NCI-H524 treated with DMSO at 0.1 percent for 48 hours (cell line): ENCODE measurements around the gene SIGLEC1.

Experiments used
- DNase-seq: peaks from one replicate; lab custom pipeline; 2025; lab: John Stamatoyannopoulos, UW

Gene SIGLEC1

DNA sequence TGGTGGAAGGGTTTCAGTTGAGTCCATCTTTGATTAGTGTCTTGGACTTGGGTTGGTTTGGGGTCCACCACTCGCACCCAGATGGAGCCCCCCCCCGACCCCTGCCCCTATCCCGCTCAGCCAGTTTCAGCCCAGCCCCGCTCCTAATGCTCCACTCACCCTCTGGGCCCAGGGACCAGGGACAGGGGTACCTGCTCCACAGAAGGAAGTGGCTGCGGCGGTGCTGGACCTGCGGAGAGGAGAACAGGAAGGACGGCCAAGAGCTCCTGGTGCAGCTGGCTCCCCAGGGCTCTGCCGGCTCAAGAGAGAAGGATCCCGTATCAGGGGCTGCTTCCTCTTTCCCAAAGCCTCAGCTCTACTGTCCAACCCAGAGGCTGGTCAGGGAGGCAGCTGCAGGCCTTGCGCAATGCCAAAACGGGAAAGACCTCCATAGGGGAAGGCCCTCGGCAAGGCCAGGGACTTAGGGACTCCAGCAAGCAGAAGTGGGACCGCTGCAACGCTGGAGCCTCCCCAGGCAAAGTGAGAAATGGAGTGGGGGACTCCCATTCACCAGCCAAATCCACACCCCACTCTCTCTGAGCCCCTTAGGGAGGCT, at the start of gene SIGLEC1:
SIGLEC1 (minus strand) TSS at position 322 of the 595 bp plus-strand sequence. CDS start 5,472 bp downstream, outside the sequence.
- no peak for DNase-seq

DNA sequence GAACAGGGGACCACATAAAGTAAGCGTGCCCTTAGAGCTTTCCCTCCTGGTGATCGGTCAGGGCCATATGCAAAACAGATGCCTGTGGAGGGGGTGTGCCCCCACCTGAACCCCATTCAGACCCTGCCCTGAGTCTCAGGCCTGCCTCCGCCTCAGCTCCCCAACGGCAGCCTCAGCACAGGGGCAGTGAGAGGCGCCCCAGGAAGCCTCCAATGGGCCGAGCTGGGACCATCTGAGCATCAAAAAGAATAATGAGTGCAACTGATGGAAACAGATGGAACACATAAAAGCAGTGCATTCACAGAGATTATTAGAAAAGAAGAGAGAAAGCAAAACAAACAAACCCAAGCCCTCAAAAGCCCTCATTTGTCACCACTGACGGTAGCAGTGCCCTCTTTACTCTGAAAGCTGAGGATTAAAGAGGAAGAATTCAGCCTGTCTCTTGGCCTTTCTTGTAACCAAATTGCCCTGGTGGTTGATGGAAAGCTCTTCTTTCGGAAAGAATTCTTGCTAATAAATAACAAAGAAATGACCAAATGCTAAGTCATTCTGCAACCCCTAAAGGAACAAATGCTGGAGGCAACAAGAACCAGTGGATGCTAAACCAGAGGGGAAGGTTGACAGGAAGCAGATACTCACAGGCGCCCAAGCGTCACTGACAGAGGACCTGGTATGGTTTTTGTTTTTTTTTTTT, 48.4 kb upstream of the SIGLEC1 start:
- DNase-seq, result no peak

DNA sequence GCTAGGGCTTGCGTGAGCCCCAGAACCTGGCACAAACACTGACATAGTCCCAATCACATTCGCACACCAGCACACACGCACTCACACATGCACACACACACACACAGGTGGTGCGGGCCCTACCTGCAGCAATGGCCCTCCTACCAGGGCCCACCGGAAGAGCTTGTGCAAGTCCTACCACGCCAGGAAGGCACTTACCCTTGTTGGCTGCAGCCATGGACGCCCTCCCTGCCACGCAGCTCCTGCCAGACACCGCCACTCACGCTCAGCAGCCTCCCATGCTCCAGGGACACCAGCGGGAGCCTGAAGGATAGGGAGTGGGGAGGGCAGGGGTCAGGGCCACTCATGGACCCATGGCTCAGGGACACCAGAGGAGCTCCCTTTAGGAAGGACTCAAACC, 47.5 kb upstream of the SIGLEC1 start:
- no peak for DNase-seq

DNA sequence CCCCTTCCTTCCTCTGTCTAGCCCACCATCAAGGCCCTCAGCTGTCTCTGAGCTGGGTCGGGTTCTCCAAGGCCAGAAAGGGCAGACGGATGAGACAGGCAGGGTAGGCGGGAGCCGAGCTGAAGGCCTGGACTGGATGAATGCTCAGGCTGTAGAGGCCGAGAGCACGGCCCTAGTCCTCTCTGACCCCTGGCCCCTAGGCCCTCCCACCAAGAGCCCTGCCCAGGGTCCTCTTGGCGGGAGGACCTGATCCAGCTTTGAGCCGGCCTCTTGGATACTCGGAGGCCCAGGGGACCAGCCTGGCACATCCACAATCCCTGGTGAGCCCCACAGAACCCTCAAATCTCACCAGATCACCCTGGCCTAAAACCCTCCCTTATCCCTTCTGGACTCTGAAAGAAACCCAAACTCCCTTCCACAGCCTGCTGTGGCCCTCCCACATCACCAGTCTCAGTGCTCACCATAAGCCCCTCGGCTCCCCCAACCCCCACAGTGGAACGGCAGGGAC, 47.0 kb upstream of the SIGLEC1 start:
- DNase-seq, result no peak

DNA sequence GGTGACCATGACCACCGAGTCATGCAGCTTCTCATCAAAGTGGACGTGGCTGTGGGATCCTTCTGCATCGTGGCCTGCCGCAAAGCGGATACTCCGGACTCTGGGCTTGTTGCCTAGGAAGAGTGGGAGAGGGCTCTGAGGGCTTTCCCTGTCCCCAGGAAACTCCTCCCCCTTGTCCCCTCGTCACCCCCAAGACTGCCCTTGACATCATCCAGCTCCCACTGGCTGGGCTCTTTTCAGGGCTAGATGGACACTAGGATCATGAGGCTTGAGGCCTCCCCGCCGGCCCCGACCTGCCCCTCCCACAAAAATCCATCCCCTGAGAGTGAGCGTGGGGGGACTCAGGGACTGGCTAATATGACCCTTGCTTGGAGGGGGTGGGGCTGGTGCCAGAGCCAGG, 46.2 kb upstream of the SIGLEC1 start:
- DNase-seq, result no peak

DNA sequence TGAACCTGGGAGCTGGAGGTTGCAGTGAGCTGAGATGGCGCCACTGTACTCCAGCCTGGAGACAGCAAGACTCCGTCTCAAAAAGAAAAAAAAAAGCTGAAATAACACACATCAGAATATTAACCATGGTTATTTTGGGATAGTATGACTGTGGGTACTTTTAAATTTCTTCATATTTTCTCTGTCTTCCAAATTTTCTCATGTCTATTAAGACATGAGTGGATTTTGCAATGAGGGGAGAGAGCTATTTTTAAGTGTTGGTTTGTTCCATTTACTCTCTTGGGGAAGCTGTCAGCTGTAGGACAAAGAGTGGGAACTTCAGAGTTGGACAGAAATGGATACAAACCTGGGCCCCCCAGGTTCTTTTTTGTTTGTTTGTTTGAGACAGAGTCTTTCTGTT, 44.9 kb upstream of the SIGLEC1 start:
- no peak for DNase-seq

DNA sequence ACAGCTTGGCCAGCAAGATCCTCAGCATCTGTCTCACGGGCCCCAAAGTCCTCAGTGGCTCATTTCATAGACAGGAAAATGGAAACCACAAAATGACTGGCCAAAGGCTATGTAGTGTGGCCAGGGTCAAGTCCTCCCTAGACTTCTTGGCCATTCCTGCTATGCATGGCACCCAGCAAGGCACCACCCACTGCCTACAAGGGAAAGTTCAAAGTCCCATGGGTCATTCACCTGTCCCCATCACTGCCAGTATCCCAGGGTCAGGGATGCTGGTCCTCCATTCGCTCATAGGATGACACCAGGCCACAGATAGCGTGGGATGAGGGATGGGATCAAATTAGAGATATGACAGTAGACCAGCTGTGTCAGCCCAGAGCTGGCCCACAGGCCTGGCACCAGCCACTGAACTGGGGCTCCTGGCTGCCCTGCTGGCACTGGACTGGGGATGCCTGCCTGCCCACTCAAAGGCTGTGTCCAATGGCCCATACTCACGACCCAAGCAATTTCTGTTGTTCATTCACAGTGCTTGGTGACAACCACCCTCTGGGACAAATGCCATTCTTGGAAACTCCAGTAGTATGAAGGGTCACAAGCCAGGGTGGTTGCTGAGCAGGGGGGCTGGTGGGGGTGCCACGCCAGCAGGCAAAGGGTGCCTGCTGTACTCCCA, 43.5 kb upstream of the SIGLEC1 start:
- DNase-seq, result no peak

DNA sequence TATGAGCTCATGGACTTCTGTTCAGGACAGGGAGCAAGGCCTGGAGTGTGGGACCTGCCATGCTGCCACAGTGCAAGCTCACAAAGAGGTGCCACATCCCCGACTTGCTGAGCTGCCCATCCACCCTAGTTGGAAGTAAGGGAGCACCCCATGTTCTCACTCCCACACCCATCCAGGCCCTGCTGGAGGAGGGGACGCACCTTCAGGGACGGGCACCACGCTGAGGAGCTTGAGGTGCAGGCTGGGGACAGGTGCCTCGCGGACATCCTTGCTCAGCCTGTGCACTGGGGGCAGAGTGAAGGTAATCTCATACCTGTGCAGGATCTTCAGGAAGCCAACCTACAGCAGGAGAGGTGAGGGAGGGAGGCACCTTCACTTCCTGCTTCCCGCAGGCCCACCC, 42.9 kb upstream of the SIGLEC1 start:
- no peak for DNase-seq

DNA sequence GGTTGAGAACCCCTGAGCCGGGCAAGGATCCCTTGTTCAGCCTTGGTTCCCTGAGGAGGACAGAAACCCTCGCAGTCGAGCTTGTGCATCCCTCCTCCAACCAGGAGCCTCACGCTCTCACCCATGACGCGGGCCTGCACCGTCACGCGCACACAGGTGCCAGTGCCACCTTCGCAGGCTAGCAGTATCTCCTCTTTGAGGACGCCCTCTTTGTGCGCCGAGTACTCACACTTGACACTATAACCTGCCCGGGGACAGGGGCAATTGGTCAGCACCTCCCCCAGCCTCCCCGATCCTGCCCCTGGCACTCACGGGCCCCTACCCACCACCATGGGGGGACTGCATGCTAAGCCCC, 41.9 kb upstream of the SIGLEC1 start:
- no peak for DNase-seq

DNA sequence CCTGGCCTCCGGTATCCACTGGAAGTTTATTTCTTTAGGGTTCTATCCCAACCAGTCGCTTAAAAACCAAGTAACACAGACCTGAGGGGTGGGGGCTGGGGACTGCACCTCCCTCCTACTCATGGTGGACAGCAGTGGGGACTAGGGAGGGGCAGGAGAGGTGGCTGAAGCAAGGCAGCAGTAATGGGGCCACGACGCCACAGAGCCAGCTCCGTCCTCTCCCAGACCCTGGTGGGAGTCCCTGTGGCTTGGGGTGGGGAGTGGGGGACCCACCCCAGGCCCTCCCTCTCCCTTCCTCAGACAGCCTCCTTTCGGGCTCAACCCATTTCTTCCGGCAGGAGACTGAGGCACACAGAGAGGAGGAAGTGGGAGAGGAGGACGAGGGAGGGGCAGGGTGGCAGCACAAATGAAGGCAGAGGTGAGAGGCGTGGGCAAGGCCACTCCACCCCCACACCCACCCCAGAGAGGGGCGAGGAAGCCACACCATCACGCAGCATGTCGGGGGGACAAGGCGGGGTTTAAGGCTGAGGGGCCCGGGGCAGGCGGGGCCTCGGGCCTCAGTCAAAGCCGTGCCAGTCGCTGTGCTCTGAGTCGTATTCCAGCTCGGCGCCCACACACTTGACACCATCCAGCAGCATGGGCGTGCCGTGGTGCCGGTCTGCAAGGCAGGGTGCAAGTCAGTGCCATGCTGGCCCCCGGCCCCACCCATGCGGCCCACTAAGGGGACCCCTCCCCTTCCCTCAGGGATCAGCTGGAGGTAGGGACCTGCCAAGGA, 41.3 kb upstream of the SIGLEC1 start:
- no peak for DNase-seq

DNA sequence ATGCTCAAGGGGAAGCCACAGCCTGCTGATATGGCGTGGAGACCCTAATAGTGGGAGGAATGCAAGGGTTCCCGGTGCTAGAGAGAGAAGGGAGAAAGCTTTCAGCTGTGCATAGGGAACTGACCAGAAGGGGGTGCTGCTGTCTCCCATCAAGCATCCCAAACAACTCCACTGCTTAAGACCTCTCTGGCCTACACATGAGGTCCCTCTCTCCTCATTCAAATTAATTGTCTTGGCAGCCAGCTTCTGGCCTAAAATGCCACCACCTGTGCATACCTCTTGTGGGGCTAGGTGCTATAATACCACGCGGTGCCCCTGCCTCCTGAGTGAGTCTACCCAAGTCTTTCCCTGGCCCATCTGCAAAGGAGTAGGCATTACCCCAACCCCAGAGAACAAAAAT, 40.7 kb upstream of the SIGLEC1 start:
- DNase-seq, result no peak

DNA sequence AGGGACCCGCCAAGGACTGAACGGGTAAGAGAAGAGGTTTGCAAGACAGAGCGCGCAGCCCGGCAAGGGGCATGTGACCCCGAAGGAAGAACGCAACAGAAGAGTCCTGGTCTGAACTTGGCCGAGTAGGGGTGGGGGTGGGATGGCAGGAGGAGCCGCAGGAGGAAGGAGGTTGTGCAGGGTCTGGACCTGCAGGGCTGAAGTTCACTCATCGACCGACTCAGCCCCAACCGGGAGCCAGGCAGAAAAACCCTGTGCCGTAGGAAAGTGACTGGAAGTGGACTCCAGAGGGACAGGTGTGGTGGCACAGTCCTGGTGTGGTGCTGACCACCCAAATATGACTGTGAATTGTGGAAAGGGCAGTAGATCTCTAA, 40.0 kb upstream of the SIGLEC1 start:
- no peak for DNase-seq

DNA sequence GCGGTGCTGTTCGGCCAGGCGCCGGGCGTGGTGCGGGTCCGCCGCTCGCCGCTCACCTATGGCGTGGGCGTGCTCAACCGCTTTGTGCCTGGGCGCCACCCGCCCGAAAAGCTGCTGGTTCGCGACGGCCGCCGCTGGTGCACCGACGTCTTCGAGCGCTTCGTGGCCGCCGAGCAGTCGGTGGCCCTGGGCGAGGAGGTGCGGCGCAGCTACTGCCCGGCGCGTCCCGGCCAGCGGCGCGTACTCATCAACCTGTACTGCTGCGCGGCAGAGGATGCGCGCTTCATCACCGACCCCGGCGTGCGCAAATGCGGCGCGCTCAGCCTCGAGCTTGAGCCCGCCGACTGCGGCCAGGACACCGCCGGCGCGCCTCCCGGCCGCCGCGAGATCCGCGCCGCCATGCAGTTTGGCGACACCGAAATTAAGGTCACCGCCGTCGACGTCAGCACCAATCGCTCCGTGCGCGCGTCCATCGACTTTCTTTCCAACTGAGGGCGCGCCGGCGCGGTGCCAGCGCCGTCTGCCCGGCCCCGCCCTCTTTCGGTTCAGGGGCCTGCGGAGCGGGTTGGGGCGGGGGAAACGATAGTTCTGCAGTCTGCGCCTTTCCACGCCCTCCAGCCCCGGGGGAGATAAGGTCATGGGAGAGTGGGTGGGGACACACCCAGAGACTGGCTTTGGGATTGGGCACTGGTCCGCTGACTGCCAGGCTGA, 39.4 kb upstream of the SIGLEC1 start:
- no peak for DNase-seq

DNA sequence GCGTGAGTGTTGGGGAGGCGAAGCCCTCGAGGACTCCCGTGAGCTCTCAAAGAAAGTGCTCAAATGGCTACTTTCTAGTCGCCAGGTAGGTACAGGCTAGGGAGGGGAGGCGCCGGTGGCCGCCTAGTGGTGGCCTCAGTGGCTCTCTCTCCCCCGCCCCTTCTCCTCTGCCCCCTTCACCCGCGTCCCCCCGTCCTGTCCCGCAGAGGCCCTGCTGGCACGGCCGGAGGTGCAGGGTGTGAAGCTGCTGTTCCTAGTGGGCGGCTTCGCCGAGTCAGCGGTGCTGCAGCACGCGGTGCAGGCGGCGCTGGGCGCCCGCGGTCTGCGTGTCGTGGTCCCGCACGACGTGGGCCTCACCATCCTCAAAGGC, 38.9 kb upstream of the SIGLEC1 start:
- no peak for DNase-seq

DNA sequence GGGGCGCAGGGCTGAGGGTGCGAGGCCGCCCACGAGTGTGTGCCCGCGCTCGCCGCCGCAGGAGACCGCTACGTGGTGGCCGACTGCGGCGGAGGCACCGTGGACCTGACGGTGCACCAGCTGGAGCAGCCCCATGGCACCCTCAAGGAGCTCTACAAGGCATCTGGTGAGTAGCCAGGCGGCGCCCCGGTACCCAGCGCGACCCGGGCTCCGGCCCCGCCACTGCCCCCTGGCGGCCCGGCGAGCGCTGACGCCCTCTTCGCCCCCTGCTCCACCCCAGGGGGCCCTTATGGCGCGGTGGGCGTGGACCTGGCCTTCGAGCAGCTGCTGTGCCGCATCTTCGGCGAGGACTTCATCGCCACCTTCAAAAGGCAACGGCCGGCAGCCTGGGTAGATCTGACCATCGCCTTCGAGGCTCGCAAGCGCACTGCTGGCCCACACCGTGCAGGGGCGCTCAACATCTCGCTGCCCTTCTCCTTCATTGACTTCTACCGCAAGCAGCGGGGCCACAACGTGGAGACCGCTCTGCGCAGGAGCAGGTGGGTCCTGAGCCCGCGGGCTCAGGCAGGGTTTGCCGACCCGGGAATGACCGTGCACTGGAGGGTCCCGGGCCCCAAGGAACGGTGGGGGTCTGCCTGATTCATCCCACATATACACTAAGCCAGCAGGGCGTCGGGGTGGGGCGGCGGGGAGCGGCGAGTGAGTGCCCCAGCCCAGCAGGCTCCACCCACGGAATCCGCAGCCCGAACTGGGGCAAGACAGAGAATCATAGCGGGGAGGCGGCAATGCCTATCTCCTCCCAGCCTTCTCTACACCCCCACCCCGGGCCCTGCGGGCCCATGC, 37.5 kb upstream of the SIGLEC1 start:
- DNase-seq, result peak; percentile 61

DNA sequence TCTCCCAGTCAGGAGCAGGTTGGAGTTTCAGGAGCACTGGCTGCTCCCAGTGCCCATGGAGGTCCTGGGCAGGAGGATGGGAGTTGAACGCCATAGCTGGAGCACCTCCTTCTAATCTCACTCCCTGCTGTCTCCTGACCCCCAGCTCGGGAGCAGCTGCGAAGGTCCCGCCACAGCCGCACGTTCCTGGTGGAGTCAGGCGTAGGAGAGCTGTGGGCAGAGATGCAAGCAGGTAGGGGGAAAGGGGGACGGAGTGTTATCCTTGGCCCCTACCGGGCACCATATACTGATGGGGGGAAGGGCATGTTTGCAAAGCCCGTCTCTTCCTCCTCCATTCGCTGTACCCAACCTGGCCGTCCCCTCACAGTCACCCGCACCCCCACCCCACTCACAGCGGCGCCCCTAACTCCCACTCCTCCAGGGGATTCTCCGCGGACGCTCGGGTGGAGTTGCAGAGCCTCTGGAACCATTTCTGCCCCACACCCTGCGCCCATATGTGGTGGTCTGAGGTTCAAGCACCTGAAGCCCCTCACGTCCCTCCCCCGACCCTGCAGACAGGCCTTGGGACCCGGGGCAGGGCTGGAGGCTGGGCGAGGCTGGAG, 36.8 kb upstream of the SIGLEC1 start:
- no peak for DNase-seq

DNA sequence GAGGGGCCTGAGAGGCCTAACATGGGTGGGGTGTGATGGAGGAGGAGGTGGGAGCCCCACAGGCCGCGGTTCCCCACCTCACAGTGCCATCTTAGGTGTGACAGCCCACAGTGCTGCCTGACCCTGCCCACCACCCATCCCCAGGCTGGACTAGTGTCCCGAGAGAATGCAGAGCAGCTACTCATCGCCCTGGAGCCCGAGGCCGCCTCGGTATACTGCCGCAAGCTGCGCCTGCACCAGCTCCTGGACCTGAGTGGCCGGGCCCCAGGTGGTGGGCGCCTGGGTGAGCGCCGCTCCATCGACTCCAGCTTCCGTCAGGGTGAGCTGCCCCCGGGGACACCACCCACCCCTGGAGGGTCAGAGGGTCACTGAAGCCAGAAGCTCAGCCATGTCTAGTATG, 35.7 kb upstream of the SIGLEC1 start:
- DNase-seq, result no peak

DNA sequence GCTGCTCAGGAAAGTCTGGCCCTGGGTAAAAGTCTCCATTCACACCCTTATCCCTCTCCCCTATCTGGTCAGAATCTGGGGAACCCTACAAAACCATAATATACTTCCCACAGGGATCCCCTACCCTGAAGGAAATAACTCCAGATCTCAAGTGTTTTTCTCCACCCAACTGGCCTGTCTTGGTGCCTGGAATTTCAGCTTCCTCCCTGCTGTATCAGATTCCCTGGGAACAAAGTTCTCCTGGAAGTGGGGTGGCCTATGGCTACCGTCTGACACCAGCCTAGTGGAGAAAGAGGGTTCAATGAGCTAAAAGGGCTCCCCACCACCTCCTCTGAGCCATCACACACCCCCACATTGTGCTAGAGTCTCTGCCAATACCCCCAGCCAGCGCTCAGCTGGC, 35.1 kb upstream of the SIGLEC1 start:
- no peak for DNase-seq

DNA sequence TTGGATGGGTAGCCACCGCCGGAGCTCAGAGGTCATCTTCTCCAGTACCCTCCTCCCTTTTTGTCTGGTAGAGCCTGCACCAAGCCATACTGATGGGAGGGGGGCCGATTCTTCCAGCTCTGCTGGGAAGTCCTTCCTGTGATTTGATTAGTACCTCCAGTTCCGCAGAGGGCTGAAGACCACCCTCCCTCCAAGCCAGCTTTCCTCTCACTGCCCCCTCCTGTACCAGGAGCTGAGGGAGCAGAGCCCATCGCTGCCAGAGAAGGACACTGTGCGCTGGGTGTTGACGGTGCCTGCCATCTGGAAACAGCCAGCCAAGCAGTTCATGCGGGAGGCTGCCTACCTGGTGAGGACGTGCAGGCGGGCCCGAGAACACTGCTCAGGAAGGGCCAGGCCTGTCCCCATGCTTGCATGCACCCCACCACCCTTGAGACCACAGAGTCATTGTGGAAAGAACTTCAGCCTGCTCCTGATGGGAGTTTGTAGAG, 33.3 kb upstream of the SIGLEC1 start:
- no peak for DNase-seq

DNA sequence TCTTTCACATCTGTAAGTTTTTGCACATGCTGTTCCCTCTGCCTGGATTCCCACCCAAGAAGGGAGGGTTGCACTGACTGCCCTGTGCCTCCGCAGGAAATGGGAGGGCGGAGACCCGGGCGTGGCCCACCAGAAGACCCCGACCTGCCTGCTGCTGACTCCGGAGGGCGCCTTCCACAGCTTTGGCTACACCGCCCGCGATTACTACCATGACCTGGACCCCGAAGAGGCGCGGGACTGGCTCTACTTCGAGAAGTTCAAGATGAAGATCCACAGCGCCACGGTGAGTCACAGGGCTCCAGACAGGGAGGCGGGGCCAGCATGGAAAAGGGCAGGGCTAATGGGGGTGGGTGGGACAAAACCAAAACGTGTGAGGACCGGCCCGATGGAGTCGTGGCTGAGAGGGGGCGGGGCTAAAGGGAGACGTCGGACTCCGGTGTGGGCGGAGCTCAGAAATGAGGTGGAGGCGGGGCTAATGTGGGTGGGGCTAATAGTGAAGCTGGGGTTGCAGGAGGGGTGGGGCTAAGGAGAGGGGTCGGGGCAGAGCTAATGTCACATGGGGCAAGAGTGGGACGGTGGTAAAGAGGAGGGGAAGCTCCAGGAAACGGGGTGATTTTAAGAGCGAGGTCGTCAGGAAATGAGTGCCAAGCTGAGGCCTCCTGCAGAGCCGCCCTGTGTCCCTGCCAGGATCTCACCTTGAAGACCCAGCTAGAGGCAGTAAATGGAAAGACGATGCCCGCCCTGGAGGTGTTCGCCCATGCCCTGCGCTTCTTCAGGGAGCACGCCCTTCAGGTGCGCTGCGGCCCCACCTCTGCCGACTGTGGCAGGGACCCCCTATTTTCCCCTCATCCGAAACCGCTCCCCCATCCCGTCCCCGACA, 32.6 kb upstream of the SIGLEC1 start:
- no peak for DNase-seq
